Astrocyte (in vitro differentiated cells and primary cell): ENCODE measurements around the gene C1QTNF12. TPM values are rescaled to one million over a fixed set of nuclear protein-coding genes. Genes with fewer than 3 reads are reported as not detected.

Experiments
- DNase-seq: peaks from one replicate; pipeline ENCODE4 v3.0.0-alpha.2; 2010; ENCODE audit warnings: low read depth
- FAIRE-seq: peaks from 2 replicates; lab custom pipeline; 2011; peaks lifted over from hg19 to GRCh38; lab: Jason Lieb, UNC
- H2AFZ ChIP-seq: 2 replicates; pipeline ENCODE4 v1.6.0; 2012; ENCODE audit warnings: low read depth, low read length, inconsistent platforms
- H3K27ac ChIP-seq: 2 replicates; pipeline ENCODE4 v1.5.1; 2011; ENCODE audit warnings: low read depth, low read length, inconsistent platforms
- H3K27me3 ChIP-seq: 2 replicates; pipeline ENCODE4 v1.6.0; 2011; ENCODE audit warnings: low read length, inconsistent platforms; ENCODE audit not compliant: insufficient read depth
- H3K36me3 ChIP-seq: 2 replicates; pipeline ENCODE4 v1.5.1; 2011; ENCODE audit warnings: low read length, inconsistent platforms; ENCODE audit not compliant: insufficient read depth
- H3K4me1 ChIP-seq: 2 replicates; pipeline ENCODE4 v1.5.1; 2011; ENCODE audit warnings: low read length, inconsistent platforms; ENCODE audit not compliant: insufficient read depth
- H3K4me2 ChIP-seq: 2 replicates; pipeline ENCODE4 v1.6.0; 2012; ENCODE audit warnings: low read length, inconsistent platforms
- H3K4me3 ChIP-seq: 2 replicates; pipeline ENCODE4 v1.5.1; 2011; ENCODE audit warnings: low read depth, mild to moderate bottlenecking, low read length, inconsistent platforms; ENCODE audit not compliant: insufficient read depth
- H3K79me2 ChIP-seq: 2 replicates; pipeline ENCODE4 v1.6.0; 2012; ENCODE audit warnings: mild to moderate bottlenecking, low read length, inconsistent platforms; ENCODE audit not compliant: insufficient read depth
- H3K9ac ChIP-seq: 2 replicates; pipeline ENCODE4 v1.6.0; 2012; ENCODE audit warnings: mild to moderate bottlenecking, low read length, inconsistent platforms
- H3K9me3 ChIP-seq: 2 replicates; pipeline ENCODE4 v1.5.1; 2012; ENCODE audit warnings: low read depth, mild to moderate bottlenecking, low read length, inconsistent platforms; ENCODE audit not compliant: insufficient read depth
- H4K20me1 ChIP-seq: 2 replicates; pipeline ENCODE4 v1.6.0; 2012; ENCODE audit warnings: low read length, inconsistent platforms; ENCODE audit not compliant: insufficient read depth
- H3K27ac Mint-ChIP-seq: one replicate; pipeline ENCODE4 v1.8.0; 2021; ENCODE audit warnings: mild to moderate bottlenecking, mixed read lengths; ENCODE audit not compliant: unreplicated experiment
- H3K27me3 Mint-ChIP-seq: one replicate; pipeline ENCODE4 v1.8.0; 2021; ENCODE audit warnings: low read depth, mixed read lengths; ENCODE audit not compliant: unreplicated experiment
- H3K36me3 Mint-ChIP-seq: one replicate; pipeline ENCODE4 v1.8.0; 2021; ENCODE audit warnings: low read depth, mixed read lengths; ENCODE audit not compliant: unreplicated experiment
- H3K4me1 Mint-ChIP-seq: one replicate; pipeline ENCODE4 v1.8.0; 2021; ENCODE audit warnings: low read depth, mixed read lengths; ENCODE audit not compliant: unreplicated experiment
- H3K4me3 Mint-ChIP-seq: one replicate; pipeline ENCODE4 v1.8.0; 2021; ENCODE audit warnings: mild to moderate bottlenecking, moderate library complexity, mixed read lengths; ENCODE audit not compliant: unreplicated experiment
- H3K9me3 Mint-ChIP-seq: one replicate; pipeline ENCODE4 v1.8.0; 2021; ENCODE audit warnings: mild to moderate bottlenecking, mixed read lengths; ENCODE audit not compliant: unreplicated experiment
- CTCF ChIP-seq: IDR thresholded peaks from 2 replicates; pipeline ENCODE4 v1.5.1; 2011; ENCODE audit warnings: low read depth, mild to moderate bottlenecking, inconsistent platforms, low read length, moderate library complexity; ENCODE audit not compliant: insufficient read depth
- EZH2 ChIP-seq: IDR thresholded peaks from 2 replicates; pipeline ENCODE4 v1.6.1; 2012; ENCODE audit warnings: mild to moderate bottlenecking, low read length, inconsistent platforms; ENCODE audit not compliant: insufficient read depth
- total RNA-seq: library from RNA; stranded (reverse); gene quantifications from 2 replicates; pipeline ENCODE4 v1.2.1, GENCODE V29; 2021

Gene C1QTNF12
- total RNA-seq, 1 donor from 2014 or later = 3.9 TPM

DNA sequence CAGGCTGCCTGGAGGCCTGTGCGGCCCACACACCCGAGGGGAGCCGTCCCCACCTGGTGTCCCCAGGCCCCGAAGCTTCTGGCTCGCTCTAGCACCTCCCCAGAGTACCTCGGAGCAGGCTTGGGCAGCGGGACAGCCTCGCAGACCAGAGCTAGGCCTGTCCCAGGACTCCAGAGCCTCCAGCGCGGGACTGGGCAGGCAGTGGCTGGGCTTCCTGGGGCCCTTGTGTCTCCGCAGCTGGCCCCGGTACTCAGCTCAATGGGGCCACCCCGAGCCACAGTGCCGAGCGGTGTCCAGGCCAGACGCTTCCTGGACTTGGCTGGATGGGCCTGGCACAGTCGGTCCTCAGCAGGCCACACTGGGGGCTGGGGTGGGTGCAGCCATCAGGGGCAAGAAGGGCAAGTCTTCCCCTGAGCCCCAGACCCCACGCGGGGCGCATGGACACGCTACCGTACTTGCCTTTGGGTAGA lies 38.6 kb upstream of the C1QTNF12 start:
- Histone ChIP-seq H3K4me3 (no peak overlapping the region), H3K9me3 (no peaks in the 10 kb centered on the region), H4K20me1 (no peaks in the 10 kb centered on the region), H3K27ac (no peak overlapping the region), H3K36me3 (no peaks in the 10 kb centered on the region), H2AFZ (no peak overlapping the region), H3K9ac (no peak overlapping the region), H3K4me2 (no peak overlapping the region), H3K79me2 (no peaks in the 10 kb centered on the region), H3K27me3 (no peaks in the 10 kb centered on the region), H3K4me1 (peaks cover 6% of the 10 kb centered on the region)
- no peak for FAIRE-seq
- Mint-ChIP-seq H3K4me3 (no peak overlapping the region), H3K27me3 (peaks cover 2% of the 10 kb centered on the region), H3K36me3 (no peaks in the 10 kb centered on the region), H3K4me1 (no peaks in the 10 kb centered on the region), H3K27ac (no peak overlapping the region), H3K9me3 (no peaks in the 10 kb centered on the region)
- TF ChIP-seq CTCF (no peak), EZH2 (no peak)
- no peak for DNase-seq

DNA sequence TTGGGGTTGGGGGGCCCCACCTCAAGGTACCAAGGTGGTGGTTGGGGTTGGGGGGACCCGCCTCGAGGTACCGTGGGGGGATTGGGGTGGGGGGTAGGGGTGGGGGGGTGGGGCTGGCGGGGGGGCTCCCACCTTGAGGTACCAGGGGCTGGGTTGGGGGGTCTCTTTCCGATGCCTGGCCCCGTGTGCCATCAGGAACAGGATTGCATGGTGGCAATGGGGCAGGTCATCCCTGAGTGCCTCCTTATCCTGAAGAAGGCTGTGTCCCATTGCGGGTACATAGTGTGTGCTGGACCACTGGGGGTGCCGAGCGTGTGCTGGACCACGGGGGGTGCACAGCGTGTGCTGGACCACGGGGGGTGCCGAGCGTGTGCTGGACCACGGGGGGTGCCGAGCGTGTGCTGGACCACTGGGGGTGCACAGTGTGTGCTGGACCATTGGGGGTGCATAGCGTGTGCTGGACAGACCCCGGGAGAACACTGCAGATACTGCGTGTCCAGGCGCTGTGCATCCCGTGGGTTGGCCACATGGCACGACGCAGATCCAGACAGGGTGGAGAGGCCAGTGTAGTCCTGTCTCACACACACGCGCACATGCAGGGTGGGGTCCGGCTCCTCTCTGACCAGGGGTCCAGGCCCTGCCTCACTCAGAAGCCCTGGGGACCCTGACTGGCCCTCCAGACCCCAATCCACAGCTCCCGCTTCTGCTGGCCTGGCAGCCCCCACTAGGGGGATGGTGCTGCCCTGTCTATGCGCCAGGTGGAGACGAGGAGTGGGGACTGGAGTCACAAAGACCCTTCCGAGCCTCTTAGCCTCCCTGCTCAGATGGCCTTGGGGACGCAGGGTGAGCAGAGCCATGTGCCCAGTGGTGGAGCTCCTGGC lies 37.9 kb upstream of the C1QTNF12 start:
- H3K27ac Mint-ChIP-seq = no peak overlapping the region
- H3K9me3 Mint-ChIP-seq = no peaks in the 10 kb centered on the region
- Histone ChIP-seq H2AFZ (no peak overlapping the region), H3K4me1 (peaks cover 6% of the 10 kb centered on the region), H3K9me3 (no peaks in the 10 kb centered on the region), H3K27me3 (no peaks in the 10 kb centered on the region), H3K9ac (no peak overlapping the region), H3K4me2 (no peak overlapping the region), H4K20me1 (no peaks in the 10 kb centered on the region), H3K4me3 (no peak overlapping the region), H3K79me2 (no peaks in the 10 kb centered on the region), H3K27ac (no peak overlapping the region), H3K36me3 (no peaks in the 10 kb centered on the region)
- no peaks in the 10 kb centered on the region for H3K36me3 Mint-ChIP-seq
- peaks cover 2% of the 10 kb centered on the region for H3K27me3 Mint-ChIP-seq
- DNase-seq (no peak), FAIRE-seq (no peak)
- TF ChIP-seq CTCF (no peak), EZH2 (no peak)
- no peaks in the 10 kb centered on the region for H3K4me1 Mint-ChIP-seq
- no peak overlapping the region for H3K4me3 Mint-ChIP-seq

GRCh38 chr1:1283821-1284220 lies 37.3 kb upstream of the C1QTNF12 start:
- Histone ChIP-seq H3K9me3 (no peaks in the 10 kb centered on the region), H3K9ac (no peak overlapping the region), H3K79me2 (no peaks in the 10 kb centered on the region), H3K36me3 (no peaks in the 10 kb centered on the region), H4K20me1 (no peaks in the 10 kb centered on the region), H3K4me3 (no peak overlapping the region), H3K27me3 (no peaks in the 10 kb centered on the region), H3K27ac (no peak overlapping the region), H3K4me1 (peaks cover 6% of the 10 kb centered on the region), H2AFZ (no peak overlapping the region), H3K4me2 (no peak overlapping the region)
- H3K4me3 Mint-ChIP-seq = no peak overlapping the region
- no peak overlapping the region for H3K27ac Mint-ChIP-seq
- no peak for FAIRE-seq
- DNase-seq = no peak
- H3K36me3 Mint-ChIP-seq = no peaks in the 10 kb centered on the region
- H3K9me3 Mint-ChIP-seq = no peaks in the 10 kb centered on the region
- H3K27me3 Mint-ChIP-seq = peaks cover 2% of the 10 kb centered on the region
- no peaks in the 10 kb centered on the region for H3K4me1 Mint-ChIP-seq
- no peak for TF ChIP-seq CTCF
- TF ChIP-seq EZH2 = no peak
